Measurements from ENCODE around the gene SKAP1. TPM values are rescaled to one million over a fixed set of nuclear protein-coding genes. Genes with fewer than 3 reads are reported as not detected.

Gene SKAP1
- total RNA-seq, 2 experiments from 2014 or later, result 1.2 TPM; not detected in 1

- Histone ChIP-seq H3K4me1 (ENCODE audit: insufficient read depth, low read length, poor library complexity, severe bottlenecking) (no peaks in the 10 kb centered on the region), H2AFZ (ENCODE audit: low read length) (no peak overlapping the region), H3K79me2 (ENCODE audit: insufficient read depth, low read depth, low read length) (no peaks in the 10 kb centered on the region), H3K4me3 (ENCODE audit: low read depth, low read length, poor library complexity, severe bottlenecking) (no peak overlapping the region), H3K4me2 (ENCODE audit: low read length) (no peak overlapping the region), H3K9me3 (ENCODE audit: low read length) (no peaks in the 10 kb centered on the region), H3K27ac (ENCODE audit: low read depth, low read length, poor library complexity, severe bottlenecking) (no peak overlapping the region), H3K9me2 (ENCODE audit: insufficient read depth, low read length) (no peaks in the 10 kb centered on the region), H4K20me1 (ENCODE audit: insufficient read depth, low read length) (no peaks in the 10 kb centered on the region), H3K36me3 (ENCODE audit: insufficient read depth, low read length) (no peaks in the 10 kb centered on the region)
- CTCF ChIA-PET (ENCODE audit: unreplicated experiment), result no interaction called here
- no TSS peak for BruUV-seq (replicated peaks)
- no peak for TF ChIP-seq EZH2phosphoT487 (IDR thresholded peaks at IDR 0.05; ENCODE audit: borderline replicate concordance, low read depth, low read length)
- TF ChIP-seq CTCF (conservative IDR thresholded peaks at IDR 0.05; ENCODE audit: low read length), result 0 out of 2 replicates have a peak, but pooled peaks have one; percentile 32
- POLR2A ChIA-PET, result no interaction called here
- intact Hi-C loops (cut with micrococcal nuclease; ENCODE audit: unreplicated experiment), result no loop called here
- no peak for DNase-seq (ENCODE audit: low spot score)
Measured at GRCh38 chr17:48163809-48164208, 266.2 kb downstream of the SKAP1 start.

DNA sequence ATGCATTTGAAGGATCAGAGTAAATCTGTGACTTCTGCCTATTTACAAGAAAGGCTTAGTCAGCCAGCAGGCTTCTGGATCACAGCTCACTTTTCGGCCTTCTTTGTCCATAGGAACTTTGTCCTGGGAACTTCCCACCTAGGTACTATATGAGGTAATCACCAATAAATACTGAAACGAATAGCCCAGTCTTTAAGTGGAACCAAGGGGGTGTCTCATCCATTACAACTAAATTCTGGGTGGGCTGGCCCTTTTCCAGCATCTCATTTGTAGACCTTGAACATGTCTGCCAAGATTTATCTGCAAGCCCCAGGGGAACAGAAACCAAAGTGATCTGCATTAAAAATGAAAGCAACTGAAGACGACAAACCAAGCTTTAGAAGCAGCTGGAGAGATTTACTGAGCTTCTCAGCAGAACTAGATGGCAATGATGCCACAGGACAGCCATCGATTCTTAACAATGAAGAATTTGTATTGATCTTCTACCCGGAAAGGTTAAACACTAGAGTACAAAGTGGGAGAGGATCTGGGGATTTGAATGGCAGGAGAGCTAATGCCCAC, 267.0 kb downstream of the SKAP1 start:
- Histone ChIP-seq H3K9me3 (ENCODE audit: low read length) (no peaks in the 10 kb centered on the region), H3K4me1 (ENCODE audit: insufficient read depth, low read length, poor library complexity, severe bottlenecking) (no peaks in the 10 kb centered on the region), H4K20me1 (ENCODE audit: insufficient read depth, low read length) (no peaks in the 10 kb centered on the region), H3K36me3 (ENCODE audit: insufficient read depth, low read length) (no peaks in the 10 kb centered on the region), H3K4me2 (ENCODE audit: low read length) (no peak overlapping the region), H3K9me2 (ENCODE audit: insufficient read depth, low read length) (no peaks in the 10 kb centered on the region), H2AFZ (ENCODE audit: low read length) (no peak overlapping the region), H3K4me3 (ENCODE audit: low read depth, low read length, poor library complexity, severe bottlenecking) (no peak overlapping the region), H3K27ac (ENCODE audit: low read depth, low read length, poor library complexity, severe bottlenecking) (no peak overlapping the region), H3K79me2 (ENCODE audit: insufficient read depth, low read depth, low read length) (no peaks in the 10 kb centered on the region)
- no peak for DNase-seq (ENCODE audit: low spot score)
- no TSS peak for BruUV-seq (replicated peaks)
- intact Hi-C loops (cut with micrococcal nuclease; ENCODE audit: unreplicated experiment), result no loop called here
- TF ChIP-seq CTCF (conservative IDR thresholded peaks at IDR 0.05; ENCODE audit: low read length) (no peak), EZH2phosphoT487 (IDR thresholded peaks at IDR 0.05; ENCODE audit: borderline replicate concordance, low read depth, low read length) (no peak)
- CTCF ChIA-PET (ENCODE audit: unreplicated experiment), result no interaction called here
- POLR2A ChIA-PET, result no interaction called here

GRCh38 chr17:48162306-48162934, 267.6 kb downstream of the SKAP1 start:
- no peak for TF ChIP-seq CTCF (conservative IDR thresholded peaks at IDR 0.05; ENCODE audit: low read length)
- TF ChIP-seq EZH2phosphoT487 (IDR thresholded peaks at IDR 0.05; ENCODE audit: borderline replicate concordance, low read depth, low read length), result no peak
- no peak overlapping the region for H3K27ac ChIP-seq (ENCODE audit: low read depth, low read length, poor library complexity, severe bottlenecking)
- no peaks in the 10 kb centered on the region for H3K79me2 ChIP-seq (ENCODE audit: insufficient read depth, low read depth, low read length)
- no peak for DNase-seq (ENCODE audit: low spot score)
- CTCF ChIA-PET (ENCODE audit: unreplicated experiment), result no interaction called here
- no peak overlapping the region for H3K4me3 ChIP-seq (ENCODE audit: low read depth, low read length, poor library complexity, severe bottlenecking)
- intact Hi-C loops (cut with micrococcal nuclease; ENCODE audit: unreplicated experiment), result no loop called here
- H3K4me1 ChIP-seq (ENCODE audit: insufficient read depth, low read length, poor library complexity, severe bottlenecking), result no peaks in the 10 kb centered on the region
- H3K36me3 ChIP-seq (ENCODE audit: insufficient read depth, low read length), result no peaks in the 10 kb centered on the region
- BruUV-seq (replicated peaks), result no TSS peak
- POLR2A ChIA-PET, result no interaction called here
- no peaks in the 10 kb centered on the region for H3K9me3 ChIP-seq (ENCODE audit: low read length)
- H2AFZ ChIP-seq (ENCODE audit: low read length), result no peak overlapping the region
- H4K20me1 ChIP-seq (ENCODE audit: insufficient read depth, low read length), result no peaks in the 10 kb centered on the region
- no peaks in the 10 kb centered on the region for H3K9me2 ChIP-seq (ENCODE audit: insufficient read depth, low read length)
- H3K4me2 ChIP-seq (ENCODE audit: low read length), result no peak overlapping the region

Data from OCI-LY7 (cell line).